Endothelial cell of umbilical vein (primary cell): Measurements from ENCODE around the gene GAL. TPM values are rescaled to one million over a fixed set of nuclear protein-coding genes. Genes with fewer than 3 reads are reported as not detected.

Source experiments
- BruUV-seq: library from RNA; stranded (reverse); fragments of 400-500 nt; replicated peaks from 2 replicates; lab custom pipeline; 2021; lab: Mats Ljungman, UMichigan
- CTCF ChIA-PET: fragments of 300-600, 350-600 bp; sonication (Branson Sonifier 250); formaldehyde crosslinking; loops from one replicate; lab custom pipeline; 2021; ENCODE audit warnings: antibody characterized with exemption, inconsistent platforms; lab: Charles Lee
- POLR2A ChIA-PET: fragments of 300-600, 350-600 bp; sonication (Branson Sonifier 250); formaldehyde crosslinking; loops from one replicate; lab custom pipeline; 2021; ENCODE audit warnings: antibody characterized with exemption, inconsistent platforms; lab: Charles Lee
- DNase-seq: peaks from one replicate; pipeline ENCODE4 v3.0.0-alpha.2; 2011; ENCODE audit warnings: low read depth, low spot score
- FAIRE-seq: peaks from 2 replicates; lab custom pipeline; 2011; peaks lifted over from hg19 to GRCh38; lab: Jason Lieb, UNC
- H2AFZ ChIP-seq: 2 replicates; pipeline ENCODE4 v1.6.0; 2012; ENCODE audit warnings: low read depth, low read length, control low read depth, inconsistent platforms
- H3K27ac ChIP-seq: 2 replicates; pipeline ENCODE4 v1.5.1; 2011; ENCODE audit warnings: low read depth, mild to moderate bottlenecking, control low read depth, low read length, moderate library complexity; ENCODE audit not compliant: insufficient read depth
- H3K27me3 ChIP-seq, 2 experiments: 2 replicates each; pipeline versions ENCODE4 v1.6.0 to v1.6.1; 2011; ENCODE audit warnings: low read length in 2 of 2, mixed read lengths in 1 of 2; ENCODE audit not compliant: control insufficient read depth in 2 of 2, insufficient read depth in 2 of 2
- H3K36me3 ChIP-seq, 2 experiments: 2 replicates in 1 of 2; 3 replicates in 1 of 2; pipeline ENCODE4 v1.5.1; 2011; ENCODE audit warnings: low read length in 2 of 2, mild to moderate bottlenecking in 1 of 2, moderate library complexity in 1 of 2; ENCODE audit not compliant: control insufficient read depth in 2 of 2, insufficient read depth in 2 of 2; ENCODE audit errors: extremely low read depth in 1 of 2
- H3K4me1 ChIP-seq: 3 replicates; pipeline ENCODE4 v1.5.1; 2011; ENCODE audit warnings: mild to moderate bottlenecking, low read length; ENCODE audit not compliant: control insufficient read depth, insufficient read depth; ENCODE audit errors: extremely low read depth
- H3K4me2 ChIP-seq: 2 replicates; pipeline ENCODE4 v1.6.1; 2011; ENCODE audit warnings: low read length, control low read depth, mixed read lengths; ENCODE audit not compliant: insufficient read depth
- H3K4me3 ChIP-seq, 3 experiments: fragments of 200-600 bp in 1 of 3; sonication (generic), shearing (Covaris generic) in 1 of 3; replicated peaks in 1 of 3; 2 replicates each; pipeline ENCODE4 v1.5.1; 2011 to 2016; ENCODE audit warnings: control low read depth in 3 of 3, low read length in 3 of 3, mild to moderate bottlenecking in 2 of 3, inconsistent platforms in 1 of 3, low read depth in 1 of 3, moderate library complexity in 1 of 3; ENCODE audit not compliant: insufficient read depth in 1 of 3
- H3K79me2 ChIP-seq: 2 replicates; pipeline ENCODE4 v1.6.0; 2012; ENCODE audit warnings: low read length, inconsistent platforms; ENCODE audit not compliant: control insufficient read depth, insufficient read depth
- H3K9ac ChIP-seq: replicated peaks from 2 replicates; pipeline ENCODE3; 2011; ENCODE audit warnings: low read length, control low read depth; ENCODE audit not compliant: insufficient read depth; ENCODE audit errors: extremely low read depth
- H3K9me1 ChIP-seq: replicated peaks from 3 replicates; pipeline ENCODE4 v1.6.0; 2011; ENCODE audit warnings: mild to moderate bottlenecking, low read length; ENCODE audit not compliant: control insufficient read depth, insufficient read depth; ENCODE audit errors: extremely low read depth
- H3K9me3 ChIP-seq: replicated peaks from 2 replicates; pipeline ENCODE4 v1.5.1; 2012; ENCODE audit warnings: low read length, inconsistent platforms; ENCODE audit not compliant: control insufficient read depth, insufficient read depth
- H4K20me1 ChIP-seq: replicated peaks from 2 replicates; pipeline ENCODE3; 2011; ENCODE audit warnings: mild to moderate bottlenecking, low read length; ENCODE audit not compliant: control insufficient read depth, insufficient read depth; ENCODE audit errors: extremely low read depth
- CTCF ChIP-seq, 2 donors: IDR thresholded peaks; 1 replicate in 1 of 2; 2 replicates in 1 of 2; pipeline ENCODE4 v1.5.1; 2011; ENCODE audit warnings: low read length in 2 of 2, mild to moderate bottlenecking in 2 of 2, moderate library complexity in 2 of 2, control low read depth in 1 of 2, inconsistent platforms in 1 of 2, low read depth in 1 of 2; ENCODE audit not compliant: insufficient read depth in 1 of 2; ENCODE audit errors: extremely low read depth in 1 of 2
- EZH2 ChIP-seq: IDR thresholded peaks from 2 replicates; pipeline ENCODE4 v1.6.1; 2012; ENCODE audit warnings: borderline replicate concordance, low read depth, mild to moderate bottlenecking, moderate library complexity, low read length, inconsistent platforms; ENCODE audit not compliant: severe bottlenecking
- FOS ChIP-seq: IDR thresholded peaks from 2 replicates; pipeline ENCODE4 v1.6.1; 2011; ENCODE audit warnings: mild to moderate bottlenecking, low read length, moderate library complexity, borderline replicate concordance; ENCODE audit not compliant: insufficient read depth
- GATA2 ChIP-seq: IDR thresholded peaks from 2 replicates; pipeline ENCODE4 v1.7.0; 2011; ENCODE audit warnings: low read depth, mild to moderate bottlenecking, moderate library complexity, mixed read lengths, low read length; ENCODE audit not compliant: insufficient read length, insufficient read depth
- JUN ChIP-seq: IDR thresholded peaks from 2 replicates; pipeline ENCODE4 v1.6.1; 2011; ENCODE audit warnings: borderline replicate concordance, low read depth; ENCODE audit not compliant: insufficient read length, insufficient read depth
- MAX ChIP-seq: IDR thresholded peaks from 2 replicates; pipeline ENCODE4 v1.6.1; 2011; ENCODE audit not compliant: insufficient read depth, insufficient read length
- MYC ChIP-seq: IDR thresholded peaks from one replicate; pipeline ENCODE4 v1.6.1; 2011; ENCODE audit warnings: mild to moderate bottlenecking, low read depth, low read length
- POLR2A ChIP-seq: IDR thresholded peaks from 2 replicates; pipeline ENCODE4 v1.6.1; 2012; ENCODE audit warnings: low read depth, mild to moderate bottlenecking, control low read depth, low read length
- POLR2AphosphoS5 ChIP-seq: IDR thresholded peaks from 2 replicates; pipeline ENCODE4 v1.6.1; 2012; ENCODE audit warnings: low read depth, mild to moderate bottlenecking, control low read depth, low read length, moderate library complexity; ENCODE audit not compliant: insufficient read depth
- dilution Hi-C: fragments of 300-500 bp; cut with MboI; formaldehyde crosslinking; loops from one replicate; pipeline ENCODE4 v1.15.0; 2019; ENCODE audit warnings: low sequenced_read_pairs; ENCODE audit not compliant: extremely low pct_ligation_motif_present
- intact Hi-C: fragments of 100-400 bp; cut with micrococcal nuclease; formaldehyde crosslinking; loops from one replicate; pipeline ENCODE4 v1.10.0; 2022
- polyA plus RNA-seq, 4 experiments: library from polyadenylated mRNA; depleted of rRNA in 3 of 4; stranded (reverse) in 3 of 4; unstranded in 1 of 4; fragments of >200 nt; gene quantifications; 2 replicates each; pipeline versions ENCODE4 v1.2.1 to v1.2.3, GENCODE V29; 2011 to 2012; ENCODE audit warnings: missing spikeins in 1 of 4
- total RNA-seq: library from RNA; stranded (reverse); gene quantifications from 2 replicates; pipeline ENCODE4 v1.2.3, GENCODE V29; 2021

Gene GAL
- total and polyA plus RNA-seq, 2 donors (not counting 3 experiments of a cell fraction or from before 2014, with no cell fraction given) = 1.2 to 9.8 TPM

GRCh38 chr11:68686486-68686885 is 2.1 kb downstream of the GAL start:
- intact Hi-C loops (loop anchor here (5.0 kb wide), 1 partner anchor 34 kb away; no protein-coding TSS in a partner anchor), dilution Hi-C loops (no loop called here)
- Histone ChIP-seq H4K20me1 (no peaks in the 10 kb centered on the region), H3K79me2 (no peaks in the 10 kb centered on the region), H3K9me3 (no peaks in the 10 kb centered on the region), H3K4me1 (no peaks in the 10 kb centered on the region), H3K27ac (no peak overlapping the region), H3K27me3 (peaks cover 12 to 22% of the 10 kb centered on the region in 2 experiments), H3K36me3 (no peaks in the 10 kb centered on the region), H3K4me3 (no peak overlapping the region), H3K9me1 (no peaks in the 10 kb centered on the region), H2AFZ (no peak overlapping the region), H3K9ac (no peak overlapping the region), H3K4me2 (no peak overlapping the region)
- no peak for DNase-seq
- BruUV-seq = no TSS peak
- TF ChIP-seq EZH2 (no peak), POLR2AphosphoS5 (no peak), JUN (no peak), GATA2 (no peak), CTCF (IDR thresholded peaks at IDR 0.05; ENCODE audit: extremely low read depth in 1 of 2, insufficient read depth in 1 of 2, low read depth in 1 of 2, low read length in 2 of 2) (no peak), MYC (no peak), POLR2A (no peak), MAX (no peak), FOS (no peak)
- POLR2A ChIA-PET = no interaction called here
- CTCF ChIA-PET = interaction anchor here (0.8 to 1.0 kb wide), 2 partner anchors 41 to 54 kb away, joined by 3 read pairs; no protein-coding TSS in a partner anchor
- FAIRE-seq = no peak
